ENCODE data around the gene SLIT3. TPM values are rescaled to one million over a fixed set of nuclear protein-coding genes. Genes with fewer than 3 reads are reported as not detected.
"Not testable (repeated sequence)": the region's sequence is repeated elsewhere in the genome, so short reads cannot be mapped to it uniquely, and the experiment has no call there.

SLIT3 gene
- total RNA-seq, 4 donors from 2014 or later = 0.97 to 6.1 (median 3.4) TPM

- intact Hi-C loops (cut with DNase I; ENCODE audit: low total_unique reads) = no loop called here
- Histone ChIP-seq H3K4me3 (no peak overlapping the region), H3K27me3 (no peaks in the 10 kb centered on the region), H3K4me1 (no peaks in the 10 kb centered on the region), H3K36me3 (no peaks in the 10 kb centered on the region), H3K9me3 (no peaks in the 10 kb centered on the region), H3K27ac (no peak overlapping the region)
- no peak for TF ChIP-seq POLR2A (IDR thresholded peaks at IDR 0.05)
- TF ChIP-seq, protein P1, sequence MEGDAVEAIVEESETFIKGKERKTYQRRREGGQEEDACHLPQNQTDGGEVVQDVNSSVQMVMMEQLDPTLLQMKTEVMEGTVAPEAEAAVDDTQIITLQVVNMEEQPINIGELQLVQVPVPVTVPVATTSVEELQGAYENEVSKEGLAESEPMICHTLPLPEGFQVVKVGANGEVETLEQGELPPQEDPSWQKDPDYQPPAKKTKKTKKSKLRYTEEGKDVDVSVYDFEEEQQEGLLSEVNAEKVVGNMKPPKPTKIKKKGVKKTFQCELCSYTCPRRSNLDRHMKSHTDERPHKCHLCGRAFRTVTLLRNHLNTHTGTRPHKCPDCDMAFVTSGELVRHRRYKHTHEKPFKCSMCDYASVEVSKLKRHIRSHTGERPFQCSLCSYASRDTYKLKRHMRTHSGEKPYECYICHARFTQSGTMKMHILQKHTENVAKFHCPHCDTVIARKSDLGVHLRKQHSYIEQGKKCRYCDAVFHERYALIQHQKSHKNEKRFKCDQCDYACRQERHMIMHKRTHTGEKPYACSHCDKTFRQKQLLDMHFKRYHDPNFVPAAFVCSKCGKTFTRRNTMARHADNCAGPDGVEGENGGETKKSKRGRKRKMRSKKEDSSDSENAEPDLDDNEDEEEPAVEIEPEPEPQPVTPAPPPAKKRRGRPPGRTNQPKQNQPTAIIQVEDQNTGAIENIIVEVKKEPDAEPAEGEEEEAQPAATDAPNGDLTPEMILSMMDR (IDR thresholded peaks at IDR 0.05 in 4 of 5, conservative IDR thresholded peaks at IDR 0.05 in 1 of 5) = no peak
- DNase-seq = no peak
- in situ Hi-C loops (cut with MboI; ENCODE audit: low sequenced_read_pairs in 4 of 4) = no loop called here
- no peak for ATAC-seq
Measured at GRCh38 chr5:169218176-169218575, 82.8 kb downstream of the SLIT3 start.

DNA sequence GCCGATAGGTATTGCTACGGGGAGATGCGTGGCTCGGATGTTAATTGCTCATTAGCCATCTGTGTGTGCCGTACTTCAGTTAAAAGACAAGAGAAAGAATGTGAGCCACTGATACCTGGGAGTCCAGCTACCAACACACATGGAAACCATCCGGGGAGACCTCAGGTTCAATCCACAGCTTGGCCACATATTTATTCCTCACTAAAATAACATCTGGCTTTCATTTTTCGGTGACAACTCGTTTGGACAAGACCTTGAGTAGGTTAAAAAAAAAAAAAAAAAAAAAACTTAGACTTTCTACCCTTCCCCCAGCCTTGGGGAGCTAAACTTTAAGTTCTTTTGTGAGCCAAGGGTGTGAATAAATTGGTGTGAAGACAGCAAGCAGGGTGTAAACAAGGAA lies 84.1 kb downstream of the SLIT3 start:
- intact Hi-C loops (cut with DNase I; ENCODE audit: low total_unique reads) (no loop called here), in situ Hi-C loops (cut with MboI; ENCODE audit: low sequenced_read_pairs in 4 of 4) (no loop called here)
- Histone ChIP-seq H3K27me3 (no peaks in the 10 kb centered on the region), H3K4me1 (no peaks in the 10 kb centered on the region), H3K9me3 (no peaks in the 10 kb centered on the region), H3K36me3 (no peaks in the 10 kb centered on the region), H3K27ac (no peak overlapping the region), H3K4me3 (no peak overlapping the region)
- TF ChIP-seq POLR2A (IDR thresholded peaks at IDR 0.05) = no peak
- TF ChIP-seq, protein P1 (IDR thresholded peaks at IDR 0.05 in 4 of 5, conservative IDR thresholded peaks at IDR 0.05 in 1 of 5) = no peak
- no peak for DNase-seq
- no peak for ATAC-seq

- no peaks in the 10 kb centered on the region for H3K9me3 ChIP-seq
- no peak overlapping the region for H3K27ac ChIP-seq
- H3K4me3 ChIP-seq = no peak overlapping the region
- intact Hi-C loops (cut with DNase I; ENCODE audit: low total_unique reads) (no loop called here), in situ Hi-C loops (cut with MboI; ENCODE audit: low sequenced_read_pairs in 4 of 4) (no loop called here)
- no peaks in the 10 kb centered on the region for H3K27me3 ChIP-seq
- no peaks in the 10 kb centered on the region for H3K36me3 ChIP-seq
- no peak for TF ChIP-seq POLR2A (IDR thresholded peaks at IDR 0.05)
- TF ChIP-seq, protein P1 (IDR thresholded peaks at IDR 0.05 in 4 of 5, conservative IDR thresholded peaks at IDR 0.05 in 1 of 5) = no peak
- ATAC-seq (no peak), DNase-seq (no peak)
- no peaks in the 10 kb centered on the region for H3K4me1 ChIP-seq
Measured at GRCh38 chr5:169213479-169213878, 87.5 kb downstream of the SLIT3 start.

GRCh38 chr5:169211761-169212160 lies 89.2 kb downstream of the SLIT3 start:
- H3K9me3 ChIP-seq; H3K36me3 ChIP-seq; H3K27ac ChIP-seq; ATAC-seq; in situ Hi-C loops (cut with MboI; ENCODE audit: low sequenced_read_pairs in 4 of 4); H3K4me1 ChIP-seq; DNase-seq; H3K27me3 ChIP-seq; intact Hi-C loops (cut with DNase I; ENCODE audit: low total_unique reads); H3K4me3 ChIP-seq: not testable (repeated sequence)

GRCh38 chr5:169204788-169205400 lies 96.0 kb downstream of the SLIT3 start:
- ATAC-seq (no peak), DNase-seq (no peak)
- H3K4me1 ChIP-seq = no peaks in the 10 kb centered on the region
- intact Hi-C loops (cut with DNase I; ENCODE audit: low total_unique reads) (no loop called here), in situ Hi-C loops (cut with MboI; ENCODE audit: low sequenced_read_pairs in 4 of 4) (no loop called here)
- TF ChIP-seq POLR2A (IDR thresholded peaks at IDR 0.05) = no peak
- TF ChIP-seq, protein P1 (IDR thresholded peaks at IDR 0.05 in 4 of 5, conservative IDR thresholded peaks at IDR 0.05 in 1 of 5) = no peak
- H3K9me3 ChIP-seq = no peaks in the 10 kb centered on the region
- no peaks in the 10 kb centered on the region for H3K27me3 ChIP-seq
- H3K36me3 ChIP-seq = no peaks in the 10 kb centered on the region
- no peak overlapping the region for H3K27ac ChIP-seq
- H3K4me3 ChIP-seq = no peak overlapping the region

Measured in gastrocnemius medialis (tissue), 4 donors.